GM18499 (cell line): ENCODE results near the gene ECHS1.
"Not testable (repeated sequence)": the region's sequence is repeated elsewhere in the genome, so short reads cannot be mapped to it uniquely, and the experiment has no call there.

Experiments used
- ATAC-seq: cut with Tn5 transposase; IDR thresholded peaks from one replicate; pipeline ENCODE4 v1.9.1; 2021; ENCODE audit warnings: moderate number of reproducible peaks; ENCODE audit not compliant: insufficient read depth, unreplicated experiment

ECHS1 gene

GRCh38 chr10:133327651-133328357 is 45.4 kb downstream of the ECHS1 start:
- ATAC-seq: no peak

GRCh38 chr10:133326745-133327650 is 46.2 kb downstream of the ECHS1 start:
- no peak for ATAC-seq

- ATAC-seq: no peak
These were observed 47.0 kb downstream of the ECHS1 start for GRCh38 chr10:133326223-133326551.

DNA sequence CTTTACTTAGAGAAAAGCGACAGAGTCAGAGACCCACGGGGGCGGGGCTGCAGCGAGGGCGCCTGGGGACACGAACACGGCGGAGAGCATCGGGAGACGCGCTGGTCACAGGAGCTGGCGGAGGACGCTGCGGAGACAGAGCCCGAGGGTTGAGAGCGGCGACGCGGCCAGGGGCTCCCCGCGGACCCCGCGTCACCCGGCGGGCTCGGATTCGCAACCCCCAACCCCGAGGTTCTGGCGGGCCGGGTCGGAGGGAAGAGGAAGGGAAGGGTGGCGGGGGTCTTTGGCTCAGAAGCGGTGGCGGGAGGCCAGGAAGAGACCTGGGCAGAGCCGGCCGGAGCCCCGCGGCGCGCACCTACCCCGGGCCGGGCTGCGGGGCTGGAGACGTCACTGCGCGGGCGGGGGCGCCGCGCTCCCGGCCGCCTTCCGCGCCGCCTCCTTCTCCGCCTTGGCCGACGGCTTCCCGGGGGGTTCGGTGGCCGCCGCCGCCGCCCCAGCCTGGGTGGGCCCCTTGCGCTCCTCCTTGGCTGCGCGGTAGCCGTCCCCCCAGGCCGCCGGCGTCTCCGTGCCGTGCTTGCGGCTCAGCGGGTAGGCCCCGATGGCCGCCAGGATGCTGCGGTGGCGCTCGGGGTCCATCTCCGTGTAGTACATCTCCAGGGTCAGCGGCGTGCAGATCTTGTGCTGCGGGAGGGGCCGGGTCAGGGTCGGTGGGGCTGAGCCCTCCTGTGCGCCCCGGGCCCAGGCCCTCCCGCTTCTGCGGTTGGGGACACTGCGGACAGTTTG is 47.5 kb downstream of the ECHS1 start:
- ATAC-seq: no peak

- no peak for ATAC-seq
These were observed 48.3 kb downstream of the ECHS1 start for GRCh38 chr10:133324857-133325260.

DNA sequence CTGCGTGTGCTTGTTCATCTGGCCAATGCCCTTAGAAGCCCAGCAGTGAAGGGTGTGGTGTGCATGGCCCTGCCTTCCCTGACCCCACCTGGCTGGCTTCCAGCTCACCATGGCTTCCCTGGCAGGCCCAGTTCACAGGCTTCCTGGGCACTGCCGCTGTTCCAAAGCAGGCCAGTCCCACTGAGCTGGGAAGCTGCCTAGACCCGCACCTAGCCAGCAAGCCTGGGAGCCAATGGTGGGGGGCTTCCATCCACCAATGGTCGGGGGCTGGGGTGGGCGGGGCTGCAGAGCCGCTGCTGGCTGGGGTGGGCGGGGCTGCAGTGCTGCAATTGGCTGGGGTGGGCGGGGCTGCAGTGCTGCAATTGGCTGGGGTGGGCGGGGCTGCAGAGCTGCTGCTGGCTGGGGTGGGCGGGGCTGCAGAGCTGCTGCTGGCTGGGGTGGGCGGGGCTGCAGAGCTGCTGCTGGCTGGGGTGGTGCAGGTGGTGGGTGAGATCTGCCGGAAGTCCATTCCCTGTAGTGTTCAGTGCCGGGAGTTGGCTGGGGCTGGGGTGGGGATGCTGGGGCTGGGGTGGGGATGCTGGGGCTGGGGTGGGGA is 48.9 kb downstream of the ECHS1 start:
- ATAC-seq: no peak

DNA sequence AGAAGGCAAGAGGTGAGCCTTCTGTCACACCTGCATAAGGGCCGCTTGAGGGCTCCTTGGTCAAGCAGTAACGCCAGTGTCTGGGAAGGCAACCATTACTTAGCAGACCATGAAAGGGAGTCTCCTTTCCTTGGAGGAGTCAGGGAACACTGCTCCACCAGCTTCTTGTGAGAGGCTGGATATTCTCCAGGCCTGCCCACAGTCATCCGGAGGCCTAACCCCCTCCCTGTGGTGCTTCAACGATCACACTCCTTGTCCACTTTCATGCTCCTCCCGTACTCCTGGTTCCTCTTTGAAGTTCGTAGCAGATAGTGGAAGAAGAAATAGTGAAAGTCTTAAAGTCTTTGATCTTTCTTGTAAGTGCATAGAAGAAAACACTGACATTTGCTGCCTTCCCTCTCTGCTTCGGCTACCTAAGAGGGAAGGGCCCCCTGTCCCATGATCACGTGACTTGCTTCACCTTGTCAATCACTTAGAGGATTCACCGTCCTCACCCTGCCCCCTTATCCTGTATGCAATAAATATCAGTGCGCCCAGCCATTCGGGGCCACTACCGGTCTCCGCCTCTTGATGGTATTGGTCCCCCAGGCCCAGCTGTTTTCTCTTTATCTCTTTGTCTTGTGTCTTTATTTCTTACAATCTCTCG is 51.0 kb downstream of the ECHS1 start:
- not testable (repeated sequence) for ATAC-seq

GRCh38 chr10:133320852-133321422 is 52.2 kb downstream of the ECHS1 start:
- ATAC-seq: not testable (repeated sequence)

- no peak for ATAC-seq
These were observed 54.5 kb downstream of the ECHS1 start for GRCh38 chr10:133318494-133319127.

- ATAC-seq: no peak
These were observed 56.4 kb downstream of the ECHS1 start for GRCh38 chr10:133316732-133317131.

GRCh38 chr10:133316266-133316665 is 56.9 kb downstream of the ECHS1 start:
- no peak for ATAC-seq

GRCh38 chr10:133315847-133316246 is 57.3 kb downstream of the ECHS1 start:
- ATAC-seq: no peak

DNA sequence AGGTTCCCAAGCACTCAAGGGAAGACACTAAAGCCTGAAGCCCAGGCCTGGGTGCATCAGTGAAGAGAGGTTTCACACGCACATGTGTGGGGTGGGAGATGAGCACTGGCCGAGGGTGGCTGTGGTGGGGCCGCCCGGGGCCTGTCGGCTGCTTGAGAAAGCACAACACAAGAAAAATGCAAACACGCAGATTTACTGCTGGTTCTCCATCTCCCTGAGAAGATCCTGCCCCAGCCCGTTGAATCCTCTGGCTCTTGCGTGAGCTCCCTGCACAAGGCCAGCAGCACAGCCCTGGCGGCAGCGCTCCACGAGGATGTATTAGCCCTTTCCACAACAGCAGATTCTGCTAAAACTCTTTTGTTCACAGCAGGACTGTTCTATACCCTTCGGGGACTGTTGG is 58.2 kb downstream of the ECHS1 start:
- ATAC-seq: no peak

GRCh38 chr10:133313192-133313591 is 60.0 kb downstream of the ECHS1 start:
- no peak for ATAC-seq

DNA sequence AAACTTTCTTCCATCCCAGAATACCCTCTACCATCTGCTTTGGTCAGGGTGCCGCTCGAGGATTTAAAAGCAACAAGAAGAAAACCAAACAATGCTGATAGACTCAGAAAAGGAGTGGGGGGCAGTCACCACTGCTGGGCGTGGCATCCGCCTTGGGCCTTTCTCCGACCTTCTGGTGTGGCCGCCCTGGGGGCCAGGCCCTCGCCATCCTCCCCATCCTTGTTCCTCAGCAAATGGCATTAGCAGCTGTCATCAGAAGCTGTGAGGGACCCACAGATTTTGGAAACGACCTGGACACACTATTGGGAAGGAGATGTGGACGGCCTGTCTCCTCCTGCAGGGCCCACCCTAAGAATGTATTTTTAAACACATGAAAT is 60.4 kb downstream of the ECHS1 start:
- no peak for ATAC-seq
